Glutamatergic neuron (in vitro differentiated cells): ENCODE results near the gene PTPRG. TPM values are rescaled to one million over a fixed set of nuclear protein-coding genes. Genes with fewer than 3 reads are reported as not detected.

Source experiments
- DNase-seq: peaks from one replicate; pipeline ENCODE4 v3.0.0; 2022
- H3K27ac Mint-ChIP-seq: one replicate; pipeline ENCODE4 v1.8.0; 2020; ENCODE audit warnings: mild to moderate bottlenecking, mixed read lengths, inconsistent platforms; ENCODE audit not compliant: unreplicated experiment
- H3K27me3 Mint-ChIP-seq: one replicate; pipeline ENCODE4 v1.8.0; 2020; ENCODE audit warnings: mild to moderate bottlenecking, moderate library complexity, mixed read lengths, inconsistent platforms; ENCODE audit not compliant: unreplicated experiment
- H3K36me3 Mint-ChIP-seq: one replicate; pipeline ENCODE4 v1.8.0; 2020; ENCODE audit warnings: mild to moderate bottlenecking, mixed read lengths, inconsistent platforms; ENCODE audit not compliant: unreplicated experiment
- H3K4me1 Mint-ChIP-seq: one replicate; pipeline ENCODE4 v1.8.0; 2020; ENCODE audit warnings: mild to moderate bottlenecking, low read depth, mixed read lengths, inconsistent platforms; ENCODE audit not compliant: unreplicated experiment
- H3K4me3 Mint-ChIP-seq: one replicate; pipeline ENCODE4 v1.8.0; 2020; ENCODE audit warnings: mild to moderate bottlenecking, mixed read lengths, inconsistent platforms; ENCODE audit not compliant: unreplicated experiment
- H3K9me3 Mint-ChIP-seq: one replicate; pipeline ENCODE4 v1.8.0; 2020; ENCODE audit warnings: mild to moderate bottlenecking, moderate library complexity, mixed read lengths, inconsistent platforms; ENCODE audit not compliant: unreplicated experiment
- CTCF ChIP-seq: fragments of 200-600 bp; sonication (generic); IDR thresholded peaks from one replicate; pipeline ENCODE4 v1.5.0; 2021; ENCODE audit not compliant: partially characterized antibody, unreplicated experiment
- total RNA-seq: library from RNA; stranded (reverse); fragmentation: NEBNext Ultra II Directional; extraction: Animal tissue kit (Norgen Biotek cat#: 25700); gene quantifications from one replicate; pipeline ENCODE4 v1.2.1, GENCODE V29; 2021; ENCODE audit not compliant: unreplicated experiment

Gene PTPRG
- total RNA-seq, 1 donor from 2014 or later: 52.1 TPM

GRCh38 chr3:61594144-61594963 is 33.0 kb downstream of the PTPRG start:
- H3K9me3 Mint-ChIP-seq: peaks cover 2% of the 10 kb centered on the region
- peak overlapping the region; percentile 41 for H3K4me3 Mint-ChIP-seq
- no peaks in the 10 kb centered on the region for H3K27me3 Mint-ChIP-seq
- H3K36me3 Mint-ChIP-seq: no peaks in the 10 kb centered on the region
- peak; percentile 30 for DNase-seq
- peaks cover 38% of the 10 kb centered on the region for H3K4me1 Mint-ChIP-seq
- H3K27ac Mint-ChIP-seq: peak overlapping the region; percentile 57
- no peak for TF ChIP-seq CTCF

GRCh38 chr3:61594964-61595285 is 33.6 kb downstream of the PTPRG start:
- H3K27me3 Mint-ChIP-seq: no peaks in the 10 kb centered on the region
- H3K36me3 Mint-ChIP-seq: no peaks in the 10 kb centered on the region
- peaks cover 38% of the 10 kb centered on the region for H3K4me1 Mint-ChIP-seq
- DNase-seq: no peak
- no peak overlapping the region for H3K4me3 Mint-ChIP-seq
- peaks cover 2% of the 10 kb centered on the region for H3K9me3 Mint-ChIP-seq
- H3K27ac Mint-ChIP-seq: peak overlapping the region; percentile 23
- TF ChIP-seq CTCF: no peak

GRCh38 chr3:61595288-61595687 is 33.9 kb downstream of the PTPRG start:
- no peak for TF ChIP-seq CTCF
- no peak for DNase-seq
- Mint-ChIP-seq H3K9me3 (peaks cover 2% of the 10 kb centered on the region), H3K27ac (peak overlapping the region; percentile 23), H3K27me3 (no peaks in the 10 kb centered on the region), H3K4me3 (no peak overlapping the region), H3K36me3 (no peaks in the 10 kb centered on the region), H3K4me1 (peaks cover 38% of the 10 kb centered on the region)

GRCh38 chr3:61595826-61596225 is 34.5 kb downstream of the PTPRG start:
- Mint-ChIP-seq H3K4me3 (no peak overlapping the region), H3K27me3 (no peaks in the 10 kb centered on the region), H3K36me3 (no peaks in the 10 kb centered on the region), H3K4me1 (peaks cover 38% of the 10 kb centered on the region), H3K27ac (no peak overlapping the region), H3K9me3 (peaks cover 2% of the 10 kb centered on the region)
- no peak for DNase-seq
- no peak for TF ChIP-seq CTCF

GRCh38 chr3:61597906-61598305 is 36.5 kb downstream of the PTPRG start:
- H3K4me1 Mint-ChIP-seq: peaks cover 34% of the 10 kb centered on the region
- no peak overlapping the region for H3K27ac Mint-ChIP-seq
- peaks cover 2% of the 10 kb centered on the region for H3K9me3 Mint-ChIP-seq
- no peaks in the 10 kb centered on the region for H3K27me3 Mint-ChIP-seq
- TF ChIP-seq CTCF: no peak
- H3K4me3 Mint-ChIP-seq: no peak overlapping the region
- no peak for DNase-seq
- H3K36me3 Mint-ChIP-seq: no peaks in the 10 kb centered on the region
